HG03045 (cell line): ENCODE data around the gene LPAR1.

Experiments
- ATAC-seq: cut with Tn5 transposase; IDR thresholded peaks from one replicate; pipeline ENCODE4 v1.9.1; 2021; ENCODE audit warnings: mild to moderate bottlenecking, moderate library complexity; ENCODE audit not compliant: unreplicated experiment

The LPAR1 gene

GRCh38 chr9:110922145-110922544 is 116.1 kb downstream of the LPAR1 start:
- no peak for ATAC-seq

- no peak for ATAC-seq
These were observed 116.6 kb downstream of the LPAR1 start for GRCh38 chr9:110921705-110922104.

- ATAC-seq, result no peak
These were observed 118.7 kb downstream of the LPAR1 start for GRCh38 chr9:110919609-110920008.

DNA sequence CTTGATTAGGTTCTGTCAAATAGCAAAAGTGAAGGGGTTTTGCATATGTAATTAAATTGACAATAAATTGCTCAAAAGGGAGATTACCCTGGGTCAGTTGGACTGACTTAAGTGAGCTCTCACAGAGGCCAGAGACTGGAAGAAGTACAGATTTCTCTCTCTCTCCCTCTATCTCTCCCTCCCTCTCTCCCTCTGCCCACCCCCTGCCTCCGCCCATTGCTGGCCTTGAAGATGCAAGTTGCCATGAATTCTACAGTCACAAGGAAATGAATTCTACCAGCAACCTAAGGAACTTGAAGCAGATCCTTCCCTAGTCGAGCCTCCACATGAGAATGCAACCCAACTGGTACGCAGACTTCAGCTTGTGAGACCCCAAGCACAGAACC is 119.2 kb downstream of the LPAR1 start:
- ATAC-seq, result no peak

GRCh38 chr9:110918316-110919049 is 119.8 kb downstream of the LPAR1 start:
- ATAC-seq, result no peak

GRCh38 chr9:110916403-110916802 is 121.9 kb downstream of the LPAR1 start:
- ATAC-seq, result no peak

DNA sequence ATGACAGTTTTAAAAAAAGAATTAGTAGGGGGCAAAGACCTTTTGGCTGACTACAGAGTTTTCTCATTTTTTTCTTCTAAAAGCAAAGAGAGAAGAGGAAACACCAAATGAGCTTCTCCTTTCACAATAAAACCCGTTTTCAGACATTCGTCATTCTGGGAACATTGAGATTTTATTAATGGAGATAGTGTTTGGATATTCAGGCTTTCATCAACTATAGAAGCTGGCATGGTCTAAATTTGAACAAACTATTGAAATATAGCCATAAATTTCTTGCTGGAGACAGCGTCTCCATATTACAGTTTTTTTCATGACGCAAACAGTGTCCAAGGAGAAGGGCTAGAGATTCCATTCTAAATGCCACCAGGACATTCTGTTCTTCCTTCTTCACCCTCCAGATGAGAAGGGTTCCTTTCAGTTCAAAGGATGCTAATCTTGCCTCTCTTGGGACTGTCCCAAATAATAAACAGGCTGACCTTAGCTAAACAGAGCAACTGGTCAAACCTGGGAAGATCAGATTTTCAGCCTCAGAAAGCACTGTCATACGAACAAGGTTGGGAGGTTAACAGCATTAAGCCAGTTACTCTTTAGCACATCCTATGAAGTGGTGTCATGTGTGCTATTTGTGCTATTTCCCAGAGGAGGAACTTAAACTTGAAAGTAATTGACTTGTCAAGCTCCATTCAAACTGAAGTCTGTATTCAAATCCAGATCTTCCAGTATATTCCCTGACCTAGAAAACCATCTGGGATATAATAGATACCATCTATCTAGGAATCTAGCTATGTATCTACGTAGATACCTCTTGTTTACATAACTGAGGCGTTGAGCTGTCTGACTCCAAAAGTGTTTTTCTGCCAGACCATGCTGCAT is 125.6 kb downstream of the LPAR1 start:
- ATAC-seq, result no peak

- ATAC-seq, result no peak
These were observed 126.4 kb downstream of the LPAR1 start for GRCh38 chr9:110911659-110912418.

DNA sequence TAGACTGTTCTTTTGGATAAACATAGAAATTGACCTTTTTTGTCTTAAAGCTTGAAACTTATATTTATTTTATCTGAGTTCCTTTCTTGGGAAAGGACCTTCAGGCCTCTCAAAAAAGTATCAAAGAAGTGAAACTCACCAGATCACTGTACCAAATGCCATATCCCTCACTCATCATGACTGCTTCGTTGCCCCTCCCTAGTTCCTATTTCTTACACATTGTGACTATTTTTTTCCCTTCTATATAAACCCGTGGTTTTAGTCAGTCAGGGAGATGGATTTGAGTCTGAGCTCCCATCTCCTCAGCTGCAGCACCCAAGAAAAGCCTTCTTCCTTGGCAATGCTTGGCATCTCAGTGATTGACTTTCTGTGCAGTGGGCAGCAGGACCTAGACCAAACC is 129.4 kb downstream of the LPAR1 start:
- ATAC-seq, result no peak

DNA sequence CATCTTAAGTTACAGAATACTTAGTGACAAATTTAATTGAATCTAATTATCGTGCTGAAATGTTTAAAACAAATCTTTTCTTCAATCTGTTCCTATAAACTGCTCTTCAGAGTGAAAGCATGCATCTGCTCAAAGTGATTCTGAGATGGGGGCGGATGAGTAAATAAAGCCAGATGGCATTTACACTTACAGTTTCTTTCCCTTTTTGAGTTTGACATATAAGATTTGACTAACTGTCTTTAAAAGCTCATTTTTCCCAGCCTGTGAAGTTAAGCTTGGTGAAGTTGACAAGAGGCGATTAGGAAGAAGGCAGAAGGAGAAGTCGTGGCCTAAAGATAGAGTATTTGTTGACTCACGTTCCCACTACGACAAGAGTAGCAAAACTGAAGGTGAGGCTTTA is 137.4 kb downstream of the LPAR1 start:
- no peak for ATAC-seq

DNA sequence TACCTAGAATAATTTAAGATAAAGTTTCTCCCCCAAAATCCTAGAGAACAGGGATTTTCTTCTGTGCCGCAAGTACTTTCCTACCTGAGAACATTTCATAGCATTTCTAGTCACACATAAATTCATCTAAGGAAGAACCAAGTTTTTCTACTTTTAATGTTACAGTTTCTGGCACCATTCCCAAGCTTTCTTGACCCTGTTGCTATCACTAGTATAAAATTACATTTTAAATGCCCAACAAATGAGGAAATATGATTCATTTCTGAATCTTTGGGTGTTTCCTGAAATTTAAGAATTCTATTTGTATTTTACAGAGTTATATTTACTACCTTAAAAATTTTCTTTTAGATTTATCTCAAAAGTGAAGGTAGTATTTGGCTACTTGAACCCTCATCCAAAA is 137.8 kb downstream of the LPAR1 start:
- ATAC-seq, result no peak

DNA sequence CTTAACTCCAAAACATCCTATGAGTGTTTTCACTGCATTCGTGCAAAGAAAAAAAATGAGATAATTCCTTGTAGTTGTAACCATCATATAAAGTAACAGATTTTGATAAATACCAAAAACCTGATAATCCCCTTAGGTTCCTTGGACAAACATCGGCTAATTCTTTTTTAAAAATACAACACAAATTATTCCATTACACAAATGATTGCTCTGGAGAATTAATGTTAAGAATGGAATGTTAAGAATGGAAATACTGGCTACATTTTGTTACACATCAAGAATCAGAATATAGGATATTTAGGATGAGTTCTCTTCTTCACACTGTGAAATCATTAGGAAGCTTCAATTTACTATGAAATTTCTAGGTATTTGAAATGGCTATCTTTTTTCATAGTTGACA is 139.4 kb downstream of the LPAR1 start:
- no peak for ATAC-seq

DNA sequence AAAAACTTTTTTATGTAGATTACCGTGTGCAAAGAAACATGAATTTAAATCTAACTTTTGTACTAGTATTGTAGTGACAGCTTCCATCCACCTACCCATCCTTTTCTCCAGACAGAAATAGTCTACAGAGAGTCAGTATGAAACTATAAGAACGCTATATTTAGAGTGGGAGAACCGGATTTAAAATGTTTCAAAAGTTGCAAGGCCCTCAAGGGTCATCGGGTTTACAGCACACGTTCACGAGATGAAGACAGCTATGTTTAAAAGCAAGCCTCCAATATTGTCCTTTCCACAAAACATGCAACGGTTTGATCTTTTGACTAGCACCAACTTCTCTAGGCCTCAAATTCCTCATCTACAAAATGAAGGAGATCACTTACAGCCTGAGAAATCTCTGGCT is 139.9 kb downstream of the LPAR1 start:
- no peak for ATAC-seq

- ATAC-seq, result no peak
These were observed 140.3 kb downstream of the LPAR1 start for GRCh38 chr9:110897943-110898342.

GRCh38 chr9:110895147-110895905 is 142.9 kb downstream of the LPAR1 start:
- no peak for ATAC-seq

GRCh38 chr9:110894731-110895130 is 143.5 kb downstream of the LPAR1 start:
- ATAC-seq, result no peak

GRCh38 chr9:110892689-110893088 is 145.6 kb downstream of the LPAR1 start:
- no peak for ATAC-seq

- no peak for ATAC-seq
These were observed 146.5 kb downstream of the LPAR1 start for GRCh38 chr9:110891760-110892159.

DNA sequence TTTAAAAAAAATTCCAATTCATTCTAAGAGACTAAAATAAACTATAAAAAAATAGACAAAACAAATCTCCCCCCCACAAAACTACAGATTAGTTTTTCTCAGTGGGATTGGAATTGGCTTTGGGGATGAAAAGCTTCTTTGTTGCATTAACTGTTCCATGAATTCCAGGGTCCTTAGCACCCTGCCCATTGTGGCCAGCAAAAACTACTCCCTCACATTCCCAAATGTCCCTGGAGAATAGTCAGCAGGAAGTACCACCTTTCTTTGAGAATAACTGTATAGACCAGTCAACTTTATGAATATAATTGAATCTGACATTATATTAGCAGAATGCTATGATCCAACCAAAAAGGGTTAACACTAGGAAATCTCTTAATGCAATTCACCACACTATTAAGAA is 147.9 kb downstream of the LPAR1 start:
- no peak for ATAC-seq

- ATAC-seq, result no peak
These were observed 151.0 kb downstream of the LPAR1 start for GRCh38 chr9:110887276-110887675.

GRCh38 chr9:110886832-110887231 is 151.4 kb downstream of the LPAR1 start:
- ATAC-seq, result no peak
